H1 (cell line): Measurements from ENCODE around the gene TMEM86B. TPM values are rescaled to one million over a fixed set of nuclear protein-coding genes. Genes with fewer than 3 reads are reported as not detected.

Source experiments
- BRCA1 ChIP-seq: IDR thresholded peaks from 2 replicates; pipeline ENCODE4 v1.6.1; 2012; ENCODE audit warnings: low read depth, low read length, improper control_type of control experiment
- EP300 ChIP-seq, 2 experiments: IDR thresholded peaks; 1 replicate in 1 of 2; 2 replicates in 1 of 2; pipeline ENCODE4 v1.6.1; 2011 to 2012; ENCODE audit warnings: low read depth in 2 of 2, low read length in 2 of 2, mild to moderate bottlenecking in 2 of 2, borderline replicate concordance in 1 of 2, inconsistent platforms in 1 of 2, moderate library complexity in 1 of 2
- EZH2 ChIP-seq: fragments of 200-600 bp; sonication (generic); IDR thresholded peaks from 2 replicates; pipeline ENCODE4 v1.7.1; 2012; ENCODE audit warnings: low read depth, mild to moderate bottlenecking, moderate library complexity, low read length, inconsistent platforms; ENCODE audit not compliant: severe bottlenecking
- HDAC6 ChIP-seq: IDR thresholded peaks from one replicate; pipeline ENCODE4 v1.7.1; 2012; ENCODE audit warnings: low read depth, mild to moderate bottlenecking, inconsistent platforms, low read length, moderate library complexity
- PHF8 ChIP-seq: fragments of 200-600 bp; sonication (generic); conservative IDR thresholded peaks from 2 replicates; pipeline ENCODE4 v1.7.1; 2012; ENCODE audit warnings: low read depth, mild to moderate bottlenecking, inconsistent platforms, low read length, moderate library complexity
- POLR2A ChIP-seq, 2 experiments: IDR thresholded peaks; 1 replicate in 1 of 2; 2 replicates in 1 of 2; pipeline ENCODE4 v1.6.1; 2011; ENCODE audit warnings: low read depth in 2 of 2, low read length in 2 of 2, mild to moderate bottlenecking in 2 of 2; ENCODE audit errors: control extremely low read depth in 1 of 2
- POU5F1 ChIP-seq: IDR thresholded peaks from 2 replicates; pipeline ENCODE4 v1.6.1; 2011; ENCODE audit warnings: low read depth, mild to moderate bottlenecking, low read length, moderate library complexity
- RBBP5 ChIP-seq: IDR thresholded peaks from 2 replicates; pipeline ENCODE4 v1.7.1; 2012; ENCODE audit warnings: low read depth, mild to moderate bottlenecking, inconsistent platforms, low read length, moderate library complexity, borderline replicate concordance
- RFX5 ChIP-seq: IDR thresholded peaks from 2 replicates; pipeline ENCODE4 v1.6.1; 2011; ENCODE audit warnings: low read depth, low read length, improper control_type of control experiment, borderline replicate concordance
- RNF2 ChIP-seq: fragments of 200-900, 300-1000 bp; sonication (generic); IDR thresholded peaks from 2 replicates; pipeline ENCODE4 v1.7.1; 2016; ENCODE audit warnings: borderline replicate concordance, low read depth, mild to moderate bottlenecking, antibody characterized with exemption, low read length; ENCODE audit not compliant: poor library complexity, severe bottlenecking; ENCODE audit errors: missing control alignments
- RXRA ChIP-seq: IDR thresholded peaks from 2 replicates; pipeline ENCODE4 v1.6.1; 2011; ENCODE audit warnings: low read depth, mild to moderate bottlenecking, low read length, moderate library complexity; ENCODE audit not compliant: insufficient read depth
- SAP30 ChIP-seq: fragments of 300-600 bp; sonication (generic); IDR thresholded peaks from 2 replicates; pipeline ENCODE4 v1.7.1; 2012; ENCODE audit warnings: low read length, moderate library complexity, mild to moderate bottlenecking, inconsistent platforms; ENCODE audit not compliant: insufficient read depth, insufficient replicate concordance
- SIX5 ChIP-seq: IDR thresholded peaks from 2 replicates; pipeline ENCODE4 v1.6.1; 2011; ENCODE audit warnings: mild to moderate bottlenecking, low read depth, low read length
- SP1 ChIP-seq: IDR thresholded peaks from 2 replicates; pipeline ENCODE4 v1.6.1; 2011; ENCODE audit warnings: low read depth, low read length
- TAF7 ChIP-seq: optimal IDR thresholded peaks from 2 replicates; pipeline ENCODE3; 2011; ENCODE audit warnings: low read depth, mild to moderate bottlenecking, inconsistent platforms, low read length, moderate library complexity, borderline replicate concordance
- TEAD4 ChIP-seq: IDR thresholded peaks from 2 replicates; pipeline ENCODE4 v1.6.1; 2012; ENCODE audit warnings: low read depth, low read length, inconsistent platforms, mixed read lengths
- YY1 ChIP-seq: IDR thresholded peaks from 2 replicates; pipeline ENCODE4 v1.6.1; 2011; ENCODE audit warnings: low read depth, mild to moderate bottlenecking, low read length
- ZNF274 ChIP-seq: IDR thresholded peaks from 2 replicates; pipeline ENCODE4 v1.7.0; 2012; ENCODE audit warnings: low read length, borderline replicate concordance; ENCODE audit errors: extremely low read depth
- polyA plus RNA-seq, 7 experiments: library from polyadenylated mRNA; depleted of rRNA in 3 of 7; stranded (reverse) in 5 of 7; unstranded in 2 of 7; fragments of >200 nt in 5 of 7; fragments of 200-250 nt in 2 of 7; gene quantifications; 1 replicate in 5 of 7; 2 replicates in 1 of 7; 4 replicates in 1 of 7; pipeline versions ENCODE4 v1.2.1 to v1.2.3, GENCODE V29; 2011 to 2013; ENCODE audit warnings: missing spikeins in 2 of 7, mixed read lengths in 2 of 7
- total RNA-seq: library from RNA; stranded (reverse); fragmentation: NEBNext Ultra II Directional; extraction: Animal tissue kit (Norgen Biotek cat#: 25700); gene quantifications from 2 replicates; pipeline ENCODE4 v1.2.1, GENCODE V29; 2021
- TF ChIP-seq, protein P1 (sequence below), 3 experiments: IDR thresholded peaks; 1 replicate in 2 of 3; 2 replicates in 1 of 3; pipeline versions ENCODE4 v1.5.1 to v1.6.1; 2011; ENCODE audit warnings: low read length in 3 of 3, mild to moderate bottlenecking in 3 of 3, inconsistent platforms in 2 of 3, low read depth in 1 of 3, moderate library complexity in 1 of 3; ENCODE audit not compliant: insufficient read depth in 1 of 3; ENCODE audit errors: control extremely low read depth in 1 of 3
- TF ChIP-seq, protein P2 (sequence below): IDR thresholded peaks from 2 replicates; pipeline ENCODE4 v1.6.1; 2011; ENCODE audit warnings: low read depth, mild to moderate bottlenecking, low read length; ENCODE audit not compliant: insufficient read depth

Gene TMEM86B
- total and polyA plus RNA-seq, 2 of the 8 experiments (the other 6 are each of a cell fraction or from before 2014, with no cell fraction given), result 2.0 to 2.9 TPM

DNA sequence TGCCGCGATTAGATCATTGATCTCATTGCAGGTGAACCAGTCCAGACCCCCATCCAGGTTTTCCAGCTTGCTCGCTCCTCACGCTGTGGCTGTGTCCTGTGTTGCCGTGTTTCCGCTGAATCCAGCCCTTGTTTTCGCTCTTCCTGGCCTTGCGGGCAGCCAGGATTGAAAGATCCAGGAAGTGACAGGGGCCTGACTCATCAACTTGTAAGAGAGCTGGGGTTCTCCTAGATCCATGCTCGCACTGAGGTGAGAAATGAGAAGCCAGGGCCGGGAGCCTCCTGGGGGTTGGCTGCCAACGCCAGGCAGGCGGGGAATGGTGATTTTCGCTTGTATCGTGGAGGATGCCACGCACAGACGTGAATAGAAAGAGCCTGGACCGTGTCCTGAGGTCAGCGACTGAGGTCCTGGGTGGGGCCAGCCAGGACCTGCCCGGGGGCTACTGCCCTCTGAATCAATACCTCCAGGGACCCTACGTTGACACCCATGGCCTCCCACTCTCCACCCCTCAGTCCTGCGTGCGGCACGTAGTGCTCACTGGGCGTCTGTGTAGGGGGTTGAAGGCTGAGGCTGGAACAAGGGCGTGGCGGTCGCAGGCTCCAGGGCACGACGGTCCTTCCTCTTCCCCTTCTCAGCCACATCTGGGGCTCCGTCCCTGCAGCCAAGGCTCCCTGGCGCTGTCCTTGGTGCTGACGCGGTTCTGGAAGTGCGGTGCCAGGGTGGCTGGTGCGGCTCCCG, 11.9 kb downstream of the TMEM86B start (continued):
- TF ChIP-seq SP1 (peak; percentile 100), TEAD4 (0 out of 2 replicates have a peak, but pooled peaks have one; percentile 49), POU5F1 (no peak), RXRA (no peak), SIX5 (no peak), SAP30 (peak; percentile 99), YY1 (peak; percentile 85), RNF2 (no peak), EZH2 (no peak), BRCA1 (no peak), HDAC6 (no peak), POLR2A (IDR thresholded peaks at IDR 0.05; ENCODE audit: control extremely low read depth in 1 of 2, low read depth in 2 of 2, low read length in 2 of 2) (peak in 1 of 2 experiments; percentile 51; a peak in 1 of 3 replicates), RBBP5 (no peak), EP300 (IDR thresholded peaks at IDR 0.05; ENCODE audit: borderline replicate concordance in 1 of 2, low read depth in 2 of 2, low read length in 2 of 2) (peak in 1 of 2 experiments; percentile 86; a peak in 2 of 3 replicates), ZNF274 (no peak), TAF7 (peak; percentile 60), PHF8 (0 out of 2 replicates have a peak, but pooled peaks have one; percentile 30), RFX5 (peak; percentile 82)
- TF ChIP-seq, protein P1, sequence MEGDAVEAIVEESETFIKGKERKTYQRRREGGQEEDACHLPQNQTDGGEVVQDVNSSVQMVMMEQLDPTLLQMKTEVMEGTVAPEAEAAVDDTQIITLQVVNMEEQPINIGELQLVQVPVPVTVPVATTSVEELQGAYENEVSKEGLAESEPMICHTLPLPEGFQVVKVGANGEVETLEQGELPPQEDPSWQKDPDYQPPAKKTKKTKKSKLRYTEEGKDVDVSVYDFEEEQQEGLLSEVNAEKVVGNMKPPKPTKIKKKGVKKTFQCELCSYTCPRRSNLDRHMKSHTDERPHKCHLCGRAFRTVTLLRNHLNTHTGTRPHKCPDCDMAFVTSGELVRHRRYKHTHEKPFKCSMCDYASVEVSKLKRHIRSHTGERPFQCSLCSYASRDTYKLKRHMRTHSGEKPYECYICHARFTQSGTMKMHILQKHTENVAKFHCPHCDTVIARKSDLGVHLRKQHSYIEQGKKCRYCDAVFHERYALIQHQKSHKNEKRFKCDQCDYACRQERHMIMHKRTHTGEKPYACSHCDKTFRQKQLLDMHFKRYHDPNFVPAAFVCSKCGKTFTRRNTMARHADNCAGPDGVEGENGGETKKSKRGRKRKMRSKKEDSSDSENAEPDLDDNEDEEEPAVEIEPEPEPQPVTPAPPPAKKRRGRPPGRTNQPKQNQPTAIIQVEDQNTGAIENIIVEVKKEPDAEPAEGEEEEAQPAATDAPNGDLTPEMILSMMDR (IDR thresholded peaks at IDR 0.05; ENCODE audit: control extremely low read depth in 1 of 3, insufficient read depth in 1 of 3, low read depth in 1 of 3, low read length in 3 of 3), result no peak
- TF ChIP-seq, protein P2, sequence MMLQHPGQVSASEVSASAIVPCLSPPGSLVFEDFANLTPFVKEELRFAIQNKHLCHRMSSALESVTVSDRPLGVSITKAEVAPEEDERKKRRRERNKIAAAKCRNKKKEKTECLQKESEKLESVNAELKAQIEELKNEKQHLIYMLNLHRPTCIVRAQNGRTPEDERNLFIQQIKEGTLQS, result no peak
